CD4-positive, alpha-beta T cell treated with Interferon alpha-2 for 1 hour (primary cell): ENCODE measurements around the gene CARNS1.

Experiments
- DNase-seq, 2 donors: peaks; one replicate each; pipeline ENCODE4 v3.0.0-alpha.2; 2020 to 2022

CARNS1 gene

DNA sequence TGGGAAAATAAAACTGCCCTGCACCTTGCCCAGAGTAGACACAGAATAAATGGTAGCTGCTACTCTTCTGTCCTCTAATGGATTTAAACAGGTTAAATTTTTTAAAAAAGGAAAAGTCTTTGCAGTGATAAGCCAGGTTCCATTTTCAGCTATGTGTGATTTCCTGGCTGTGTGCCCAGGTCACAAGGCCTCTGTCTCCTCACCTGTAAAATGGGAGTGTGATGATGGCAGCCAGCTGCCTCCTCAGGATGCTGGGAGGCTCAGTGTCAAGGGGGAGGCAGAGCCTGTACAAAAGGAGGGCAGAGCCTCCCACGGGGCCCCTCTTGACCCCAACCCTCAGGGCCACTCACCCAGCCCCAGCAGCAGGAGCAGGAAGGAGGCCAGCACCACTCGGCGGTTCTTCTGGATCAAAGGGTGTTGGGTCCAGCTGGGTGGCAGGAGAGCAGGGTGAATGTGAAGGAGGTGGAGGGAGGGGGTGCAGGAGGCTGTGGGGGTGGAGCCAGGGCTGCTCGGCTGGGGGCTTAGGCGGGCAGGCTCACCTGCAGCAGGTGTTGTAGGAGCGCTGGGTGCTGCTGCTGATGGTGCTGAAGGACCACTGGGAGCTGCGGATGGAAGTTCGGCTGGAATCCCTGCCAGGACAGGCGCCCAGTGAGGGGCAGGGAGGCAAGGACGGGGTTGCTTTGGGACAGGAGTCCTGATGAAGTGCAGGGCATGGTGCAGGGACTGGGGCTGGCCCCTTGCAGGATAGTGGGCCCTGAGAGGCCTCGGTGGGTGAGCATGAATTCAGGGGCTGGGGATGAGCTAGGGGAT is 51.7 kb downstream of the CARNS1 start:
- no peak for DNase-seq

DNA sequence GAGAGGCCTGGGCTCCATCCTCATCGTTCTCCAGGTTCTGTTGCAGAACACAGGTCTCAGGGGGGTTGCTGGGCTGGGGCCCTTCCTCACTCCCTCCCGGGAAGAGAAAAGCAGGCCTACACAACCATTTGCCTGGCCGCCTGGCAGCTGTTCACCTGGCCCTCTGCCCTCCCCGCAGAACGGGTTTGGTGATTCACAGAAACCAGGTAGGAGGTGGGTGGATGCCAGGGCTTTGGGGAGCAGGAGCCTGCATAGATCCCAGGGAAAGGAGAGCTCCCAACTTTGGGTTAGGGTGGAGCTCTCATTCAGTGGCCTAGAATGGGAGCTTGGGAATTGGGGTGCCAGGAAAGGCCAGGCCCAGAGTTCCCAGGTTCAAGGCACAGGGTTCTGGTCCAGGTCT is 52.6 kb downstream of the CARNS1 start:
- DNase-seq: no peak

DNA sequence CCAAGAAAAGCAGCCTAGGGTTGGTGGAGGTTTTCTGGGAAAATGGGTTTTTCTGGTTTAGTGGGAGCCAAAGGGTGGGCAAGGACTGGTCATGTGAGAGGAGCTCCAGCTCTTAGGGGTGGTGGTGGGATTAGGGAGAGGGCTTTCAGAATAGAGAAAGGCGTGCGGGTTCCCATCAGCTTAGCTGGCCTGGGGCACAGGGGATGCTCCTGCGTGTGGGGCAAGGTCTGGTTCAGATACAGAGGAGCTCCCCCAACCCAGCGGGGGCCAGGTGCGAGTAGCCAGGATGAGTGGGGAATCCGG is 52.9 kb downstream of the CARNS1 start:
- no peak for DNase-seq

DNA sequence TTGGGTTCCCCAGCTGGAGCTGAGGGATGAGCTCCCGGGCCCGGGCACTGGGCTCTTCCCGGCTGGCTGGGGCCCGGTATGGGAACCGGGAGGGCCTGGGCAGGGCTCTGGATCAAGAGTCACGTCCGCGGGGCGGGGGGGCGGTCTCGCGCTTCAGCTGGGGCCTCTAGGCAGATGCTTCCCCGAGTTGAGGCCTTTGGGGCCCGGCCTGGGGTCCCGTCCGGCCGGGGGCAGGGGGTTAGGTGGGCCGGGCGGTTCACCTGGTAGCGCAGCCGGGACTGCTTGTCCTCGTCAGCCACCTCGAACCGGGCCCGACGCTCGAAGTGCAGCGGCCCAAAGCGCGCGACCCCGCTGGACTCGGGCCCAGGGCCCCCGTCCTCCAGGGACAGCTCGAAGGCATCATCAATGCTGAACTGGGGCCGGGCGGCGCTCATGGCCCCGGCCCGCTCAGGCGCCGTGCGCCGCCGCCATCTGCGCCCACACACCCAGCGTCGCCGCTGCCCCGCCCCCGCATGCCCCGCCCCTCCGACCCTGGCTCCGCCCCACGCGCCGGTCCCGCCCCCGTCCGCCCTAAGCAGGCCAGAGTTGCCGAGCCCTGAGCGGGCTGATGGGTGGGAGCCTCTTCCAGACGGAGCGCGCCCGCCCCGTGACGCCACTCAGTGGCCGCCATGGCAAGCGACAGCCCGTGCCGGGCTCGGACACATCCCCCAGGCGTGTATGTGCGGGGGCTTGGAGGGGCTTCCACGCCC is 53.5 kb downstream of the CARNS1 start, which contains the start of gene TMEM134:
TSS of gene TMEM134 (minus strand) at position 493 of the 749 bp plus-strand sequence. CDS start at position 434, 59 bp downstream.
- DNase-seq: peak; percentile 93 to 94

DNA sequence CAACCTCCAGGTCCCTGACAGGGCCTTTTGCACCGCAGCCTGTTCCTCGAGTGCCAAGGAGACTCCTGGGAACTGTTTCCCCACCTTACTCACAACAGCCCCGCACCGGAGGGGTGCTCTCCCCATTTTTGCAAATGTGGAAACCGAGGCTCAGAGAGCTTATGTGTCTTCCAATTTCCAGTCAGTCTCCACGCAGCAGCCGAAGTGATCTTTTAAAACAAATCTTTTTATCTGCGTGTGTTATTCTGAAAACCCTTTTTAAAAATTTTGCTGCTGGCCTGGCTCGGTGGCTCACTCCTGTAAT is 54.0 kb downstream of the CARNS1 start:
- DNase-seq: no peak

DNA sequence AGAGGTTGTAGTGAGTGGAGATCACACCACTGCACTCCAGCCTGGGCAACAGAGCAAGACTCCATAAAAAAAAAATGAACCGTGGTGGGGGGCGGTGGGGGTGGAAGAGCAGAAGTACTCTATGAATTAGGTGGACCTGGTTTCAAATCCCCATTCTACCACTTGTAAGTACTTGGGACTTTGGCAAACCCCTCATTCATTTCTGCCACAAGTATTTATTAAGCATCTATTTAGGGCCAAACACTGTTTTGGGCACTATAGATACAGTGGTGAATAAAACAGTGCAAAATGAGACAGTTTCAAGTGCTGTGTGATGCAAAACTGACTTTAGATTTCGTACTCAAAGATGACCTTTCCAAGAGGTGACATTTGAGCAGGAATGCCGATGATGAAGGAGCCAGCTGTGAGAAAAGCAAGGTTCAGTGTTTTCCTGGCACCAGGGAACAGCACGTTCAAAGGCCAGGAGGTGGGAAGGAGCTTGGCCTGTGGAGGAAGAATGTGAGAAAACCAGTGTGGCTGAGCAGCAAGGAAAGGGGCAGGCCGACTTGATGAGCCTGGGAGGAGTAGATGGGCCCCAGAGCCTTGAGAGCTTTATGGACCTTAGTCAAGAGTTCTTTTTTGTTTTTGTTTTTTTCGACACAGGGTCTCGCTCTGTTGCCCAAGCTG is 55.0 kb downstream of the CARNS1 start:
- no peak for DNase-seq

DNA sequence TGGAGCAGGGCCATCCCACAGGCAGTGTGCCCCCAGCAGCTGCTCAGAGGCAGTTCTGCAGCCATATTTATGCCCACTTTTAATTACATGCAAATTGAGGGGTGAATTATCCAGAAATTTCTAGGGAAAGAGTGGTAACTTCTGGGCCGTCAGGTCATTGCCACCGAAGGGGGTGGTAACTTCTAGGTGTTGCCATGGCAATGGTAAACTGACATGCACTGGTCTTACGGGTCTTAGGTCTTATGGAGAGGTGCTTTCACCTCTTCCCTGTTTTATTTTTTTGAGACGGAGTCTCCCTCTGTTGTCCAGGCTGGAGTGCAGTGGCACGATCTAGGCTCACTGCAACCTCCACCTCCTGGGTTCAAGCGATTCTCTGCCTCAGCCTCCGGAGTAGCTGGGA is 57.4 kb downstream of the CARNS1 start:
- DNase-seq: no peak
